H9 (cell line): ENCODE measurements around the gene SLC24A3. TPM values are rescaled to one million over a fixed set of nuclear protein-coding genes. Genes with fewer than 3 reads are reported as not detected.

Experiments
- DNase-seq: peaks from one replicate; pipeline ENCODE4 v3.0.0-alpha.2; 2017
- H2AFZ ChIP-seq: one replicate; pipeline ENCODE4 v1.6.1; 2013; ENCODE audit warnings: mild to moderate bottlenecking, low read length, control low read depth, moderate library complexity
- H2AK5ac ChIP-seq: 2 replicates; pipeline ENCODE4 v1.6.1; 2013; ENCODE audit warnings: low read length, control low read depth, mixed read lengths; ENCODE audit not compliant: insufficient read length
- H2BK120ac ChIP-seq: one replicate; pipeline ENCODE4 v1.6.1; 2013; ENCODE audit warnings: low read depth, mild to moderate bottlenecking, low read length, control low read depth, inconsistent platforms; ENCODE audit not compliant: poor library complexity, severe bottlenecking
- H2BK12ac ChIP-seq: 2 replicates; pipeline ENCODE4 v1.6.1; 2013; ENCODE audit warnings: low read length, control low read depth, mixed read lengths, low read depth; ENCODE audit not compliant: insufficient read length
- H2BK15ac ChIP-seq: 2 replicates; pipeline ENCODE4 v1.6.1; 2013; ENCODE audit warnings: low read depth, low read length, control low read depth
- H2BK20ac ChIP-seq: one replicate; pipeline ENCODE4 v1.6.1; 2013; ENCODE audit warnings: low read depth, mild to moderate bottlenecking, low read length, control low read depth, inconsistent platforms; ENCODE audit not compliant: poor library complexity, severe bottlenecking
- H2BK5ac ChIP-seq: 2 replicates; pipeline ENCODE4 v1.6.1; 2013; ENCODE audit warnings: low read length, control low read depth, mixed read lengths; ENCODE audit not compliant: insufficient read length
- H3K14ac ChIP-seq: 2 replicates; pipeline ENCODE4 v1.6.1; 2013; ENCODE audit warnings: low read length, control low read depth; ENCODE audit not compliant: insufficient read depth
- H3K18ac ChIP-seq: 2 replicates; pipeline ENCODE4 v1.6.1; 2013; ENCODE audit warnings: low read depth, mild to moderate bottlenecking, mixed read lengths, low read length, control low read depth; ENCODE audit not compliant: insufficient read length
- H3K23ac ChIP-seq: 2 replicates; pipeline ENCODE4 v1.6.1; 2013; ENCODE audit warnings: low read length, control low read depth, mixed read lengths, low read depth; ENCODE audit not compliant: insufficient read length
- H3K23me2 ChIP-seq: 2 replicates; pipeline ENCODE4 v1.6.1; 2013; ENCODE audit warnings: low read depth, mild to moderate bottlenecking, mixed read lengths, low read length, control low read depth; ENCODE audit not compliant: insufficient read length, poor library complexity, severe bottlenecking
- H3K27ac ChIP-seq: 2 replicates; pipeline ENCODE4 v1.5.1; 2013; ENCODE audit warnings: low read length, control low read depth, mixed read lengths, low read depth; ENCODE audit not compliant: insufficient read length
- H3K27me3 ChIP-seq: 2 replicates; pipeline ENCODE4 v1.6.1; 2013; ENCODE audit warnings: low read length, control low read depth, inconsistent platforms; ENCODE audit not compliant: insufficient read depth
- H3K4ac ChIP-seq: 2 replicates; pipeline ENCODE4 v1.6.1; 2013; ENCODE audit warnings: low read depth, mild to moderate bottlenecking, control low read depth, inconsistent platforms, low read length, moderate library complexity
- H3K4me1 ChIP-seq: 2 replicates; pipeline ENCODE4 v1.6.1; 2013; ENCODE audit warnings: low read length, control low read depth, inconsistent platforms; ENCODE audit not compliant: insufficient read depth
- H3K4me2 ChIP-seq: 2 replicates; pipeline ENCODE4 v1.6.1; 2013; ENCODE audit warnings: low read length, control low read depth, mixed read lengths; ENCODE audit not compliant: insufficient read length, insufficient read depth
- H3K56ac ChIP-seq: 2 replicates; pipeline ENCODE4 v1.6.1; 2013; ENCODE audit warnings: low read depth, mild to moderate bottlenecking, mixed read lengths, low read length, control low read depth; ENCODE audit not compliant: insufficient read length
- H3K79me1 ChIP-seq: 2 replicates; pipeline ENCODE4 v1.6.1; 2013; ENCODE audit warnings: low read depth, mild to moderate bottlenecking, moderate library complexity, low read length, control low read depth, inconsistent platforms; ENCODE audit not compliant: insufficient read depth, poor library complexity, severe bottlenecking
- H3K79me2 ChIP-seq: 2 replicates; pipeline ENCODE4 v1.6.1; 2013; ENCODE audit warnings: low read length, control low read depth, inconsistent platforms; ENCODE audit not compliant: insufficient read depth
- H3K9ac ChIP-seq: 2 replicates; pipeline ENCODE4 v1.6.1; 2013; ENCODE audit warnings: low read length, control low read depth, mixed read lengths; ENCODE audit not compliant: insufficient read length; ENCODE audit errors: extremely low read depth
- H3K9me3 ChIP-seq: one replicate; pipeline ENCODE4 v1.6.1; 2013; ENCODE audit warnings: low read depth, low read length, inconsistent platforms; ENCODE audit not compliant: control insufficient read depth
- H3T11ph ChIP-seq: one replicate; pipeline ENCODE4 v1.6.1; 2013; ENCODE audit warnings: mild to moderate bottlenecking, low read length, control low read depth, inconsistent platforms
- H4K20me1 ChIP-seq: one replicate; pipeline ENCODE4 v1.6.1; 2013; ENCODE audit not compliant: control insufficient read depth, insufficient read length, insufficient read depth
- H4K5ac ChIP-seq: 2 replicates; pipeline ENCODE4 v1.6.1; 2013; ENCODE audit warnings: low read depth, mild to moderate bottlenecking, mixed read lengths, low read length, control low read depth; ENCODE audit not compliant: insufficient read length
- H4K8ac ChIP-seq: replicated peaks from 2 replicates; pipeline ENCODE4 v1.6.1; 2013; ENCODE audit warnings: low read length, control low read depth, mixed read lengths, low read depth; ENCODE audit not compliant: insufficient read length
- H4K91ac ChIP-seq: 2 replicates; pipeline ENCODE4 v1.6.1; 2013; ENCODE audit warnings: low read depth, mild to moderate bottlenecking, moderate library complexity, mixed read lengths, low read length, control low read depth; ENCODE audit not compliant: insufficient read length
- H3K27ac Mint-ChIP-seq, 3 experiments: 2 replicates in 2 of 3; 3 replicates in 1 of 3; pipeline ENCODE4 v1.8.0; 2020 to 2021; ENCODE audit warnings: mixed read lengths in 3 of 3, mild to moderate bottlenecking in 1 of 3, moderate library complexity in 1 of 3
- H3K27me3 Mint-ChIP-seq: 2 replicates; pipeline ENCODE4 v1.8.0; 2021; ENCODE audit warnings: low read depth, mild to moderate bottlenecking, moderate library complexity, mixed read lengths
- H3K36me3 Mint-ChIP-seq, 3 experiments: 2 replicates in 2 of 3; 3 replicates in 1 of 3; pipeline ENCODE4 v1.8.0; 2020 to 2021; ENCODE audit warnings: low read depth in 3 of 3, mixed read lengths in 3 of 3; ENCODE audit not compliant: insufficient read depth in 1 of 3
- H3K4me1 Mint-ChIP-seq, 2 experiments: 2 replicates each; pipeline ENCODE4 v1.8.0; 2020; ENCODE audit warnings: mixed read lengths in 2 of 2
- H3K4me3 Mint-ChIP-seq, 2 experiments: 2 replicates in 1 of 2; 3 replicates in 1 of 2; pipeline ENCODE4 v1.8.0; 2020 to 2021; ENCODE audit warnings: mild to moderate bottlenecking in 2 of 2, mixed read lengths in 2 of 2, moderate library complexity in 1 of 2
- H3K9me3 Mint-ChIP-seq, 2 experiments: 2 replicates in 1 of 2; 3 replicates in 1 of 2; pipeline ENCODE4 v1.8.0; 2020; ENCODE audit warnings: mild to moderate bottlenecking in 2 of 2, mixed read lengths in 2 of 2, moderate library complexity in 1 of 2
- total RNA-seq: library from RNA; stranded (reverse); gene quantifications from 2 replicates; pipeline ENCODE4 v1.2.1, GENCODE V29; 2021
- TF ChIP-seq, protein P1 (sequence below): fragments of 200-600 bp; sonication (generic); conservative IDR thresholded peaks from 3 replicates; pipeline ENCODE4 v1.8.0; 2021; ENCODE audit warnings: antibody characterized with exemption, mild to moderate bottlenecking

SLC24A3 gene
- total RNA-seq, 1 experiment from 2014 or later = 0.83 TPM

GRCh38 chr20:19673575-19673974 is 461.1 kb downstream of the SLC24A3 start:
- H2BK5ac ChIP-seq = no peak overlapping the region
- no peak overlapping the region for H4K5ac ChIP-seq
- H4K20me1 ChIP-seq = no peaks in the 10 kb centered on the region
- no peaks in the 10 kb centered on the region for H3K79me1 ChIP-seq
- no peak overlapping the region for H2AK5ac ChIP-seq
- no peak overlapping the region for H3T11ph ChIP-seq
- no peak overlapping the region for H3K4ac ChIP-seq
- H2BK15ac ChIP-seq = no peak overlapping the region
- no peak overlapping the region for H2BK120ac ChIP-seq
- H3K23me2 ChIP-seq = no peaks in the 10 kb centered on the region
- H3K14ac ChIP-seq = no peak overlapping the region
- no peak overlapping the region for H3K56ac ChIP-seq
- peaks cover 0 to 6% (median 3%) of the 10 kb centered on the region in 3 experiments; a peak in 3 of 7 replicates for H3K36me3 Mint-ChIP-seq
- H3K4me3 Mint-ChIP-seq = no peak overlapping the region
- no peaks in the 10 kb centered on the region; a peak in 1 of 4 replicates for H3K4me1 Mint-ChIP-seq
- no peaks in the 10 kb centered on the region for H3K27me3 ChIP-seq
- peaks cover 7% of the 10 kb centered on the region for H3K27me3 Mint-ChIP-seq
- H4K8ac ChIP-seq = no peak overlapping the region
- H3K27ac Mint-ChIP-seq = no peak overlapping the region
- H3K9me3 ChIP-seq = no peaks in the 10 kb centered on the region
- no peaks in the 10 kb centered on the region for H3K79me2 ChIP-seq
- no peak overlapping the region for H3K27ac ChIP-seq
- H3K4me1 ChIP-seq = no peaks in the 10 kb centered on the region
- no peak overlapping the region for H3K4me2 ChIP-seq
- no peak overlapping the region for H3K9ac ChIP-seq
- peaks cover 7% of the 10 kb centered on the region in 2 experiments; a peak in 4 of 5 replicates for H3K9me3 Mint-ChIP-seq
- TF ChIP-seq, protein P1, sequence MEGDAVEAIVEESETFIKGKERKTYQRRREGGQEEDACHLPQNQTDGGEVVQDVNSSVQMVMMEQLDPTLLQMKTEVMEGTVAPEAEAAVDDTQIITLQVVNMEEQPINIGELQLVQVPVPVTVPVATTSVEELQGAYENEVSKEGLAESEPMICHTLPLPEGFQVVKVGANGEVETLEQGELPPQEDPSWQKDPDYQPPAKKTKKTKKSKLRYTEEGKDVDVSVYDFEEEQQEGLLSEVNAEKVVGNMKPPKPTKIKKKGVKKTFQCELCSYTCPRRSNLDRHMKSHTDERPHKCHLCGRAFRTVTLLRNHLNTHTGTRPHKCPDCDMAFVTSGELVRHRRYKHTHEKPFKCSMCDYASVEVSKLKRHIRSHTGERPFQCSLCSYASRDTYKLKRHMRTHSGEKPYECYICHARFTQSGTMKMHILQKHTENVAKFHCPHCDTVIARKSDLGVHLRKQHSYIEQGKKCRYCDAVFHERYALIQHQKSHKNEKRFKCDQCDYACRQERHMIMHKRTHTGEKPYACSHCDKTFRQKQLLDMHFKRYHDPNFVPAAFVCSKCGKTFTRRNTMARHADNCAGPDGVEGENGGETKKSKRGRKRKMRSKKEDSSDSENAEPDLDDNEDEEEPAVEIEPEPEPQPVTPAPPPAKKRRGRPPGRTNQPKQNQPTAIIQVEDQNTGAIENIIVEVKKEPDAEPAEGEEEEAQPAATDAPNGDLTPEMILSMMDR = no peak
- no peak overlapping the region for H3K18ac ChIP-seq
- no peak overlapping the region for H3K23ac ChIP-seq
- H2AFZ ChIP-seq = no peak overlapping the region
- no peak overlapping the region for H2BK20ac ChIP-seq
- no peak overlapping the region for H4K91ac ChIP-seq
- H2BK12ac ChIP-seq = no peak overlapping the region
- no peak for DNase-seq
